HG03108 (cell line): ENCODE data around the gene SYTL1.

Experiments
- ATAC-seq: cut with Tn5 transposase; IDR thresholded peaks from one replicate; pipeline ENCODE4 v1.9.1; 2021; ENCODE audit warnings: moderate library complexity; ENCODE audit not compliant: unreplicated experiment

SYTL1 gene

GRCh38 chr1:27346991-27347624 lies 5.3 kb downstream of the SYTL1 start:
- ATAC-seq: no peak

- no peak for ATAC-seq
Observed at GRCh38 chr1:27348861-27349783, 7.3 kb downstream of the SYTL1 start.

DNA sequence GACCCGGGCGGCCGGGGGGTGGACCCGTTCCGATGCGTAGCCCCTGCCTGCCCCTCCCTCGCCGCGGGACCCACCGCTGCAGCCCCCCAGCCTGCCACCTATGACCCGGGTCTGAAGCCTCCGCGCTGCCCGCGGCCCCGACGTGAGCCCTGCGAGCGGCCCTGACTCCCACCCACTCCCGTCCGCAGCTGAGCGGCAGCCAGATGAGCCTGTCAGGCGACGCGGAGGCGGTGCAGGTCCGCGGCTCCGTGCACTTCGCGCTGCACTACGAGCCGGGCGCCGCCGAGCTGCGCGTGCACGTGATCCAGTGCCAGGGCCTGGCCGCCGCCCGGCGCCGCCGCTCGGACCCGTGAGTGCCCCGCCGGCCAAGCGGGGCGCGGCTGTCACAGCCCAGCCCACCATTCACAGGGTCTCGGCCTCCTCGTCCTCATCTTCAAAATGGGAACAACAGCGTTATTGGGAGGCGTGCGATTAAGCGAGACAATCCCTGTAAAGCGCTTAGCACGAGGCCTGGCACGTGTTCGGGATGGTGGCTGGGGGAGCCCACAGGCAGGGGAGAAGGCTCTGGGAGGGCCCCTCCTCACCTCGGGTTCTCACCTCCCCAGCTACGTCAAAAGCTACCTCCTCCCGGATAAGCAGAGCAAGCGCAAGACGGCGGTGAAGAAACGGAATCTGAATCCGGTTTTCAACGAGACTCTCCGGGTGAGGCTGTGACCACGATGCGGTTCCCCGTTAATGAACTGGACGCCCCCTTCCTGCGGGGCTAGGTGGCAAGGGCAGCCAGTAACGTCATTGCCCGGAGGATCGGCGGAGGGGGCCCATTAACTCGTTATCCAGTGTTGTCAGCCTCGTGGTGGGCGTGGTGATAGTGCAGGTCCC lies 8.2 kb downstream of the SYTL1 start:
- ATAC-seq: no peak

DNA sequence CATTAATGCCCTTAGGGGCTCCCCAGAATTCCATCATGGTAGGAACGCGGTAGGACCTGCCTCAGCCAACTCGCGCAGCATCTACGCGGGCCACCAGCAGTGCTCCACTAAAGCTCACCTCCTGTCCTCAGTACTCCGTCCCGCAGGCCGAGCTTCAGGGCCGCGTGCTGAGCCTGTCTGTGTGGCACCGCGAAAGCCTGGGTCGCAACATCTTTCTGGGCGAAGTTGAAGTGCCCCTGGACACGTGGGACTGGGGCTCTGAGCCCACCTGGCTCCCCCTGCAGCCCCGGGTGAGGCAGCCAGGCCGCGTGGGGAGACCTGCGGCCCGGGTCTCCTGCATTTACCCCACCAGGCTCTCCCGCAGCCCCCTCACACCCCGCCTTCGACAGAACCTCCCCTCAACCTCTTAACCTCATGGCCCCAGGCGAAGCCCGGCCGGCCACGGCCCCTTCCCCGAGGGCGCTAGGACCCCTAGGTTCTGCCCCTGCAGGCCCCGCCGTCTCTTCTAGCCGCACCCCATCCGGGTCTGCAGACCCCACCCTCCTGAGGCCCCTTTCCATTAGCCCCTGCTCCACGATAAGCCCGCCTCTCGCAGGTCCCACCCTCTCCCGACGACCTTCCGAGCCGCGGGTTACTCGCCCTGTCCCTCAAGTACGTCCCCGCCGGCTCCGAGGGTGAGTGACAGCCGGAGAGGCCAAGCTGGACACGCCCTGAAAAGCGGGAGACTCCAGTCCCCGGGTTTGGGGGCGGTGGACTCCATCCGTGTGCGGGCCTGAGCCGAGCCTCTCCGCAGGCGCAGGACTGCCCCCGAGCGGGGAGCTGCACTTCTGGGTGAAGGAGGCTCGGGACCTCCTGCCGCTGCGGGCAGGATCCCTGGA lies 9.1 kb downstream of the SYTL1 start:
- no peak for ATAC-seq

- no peak for ATAC-seq
Observed at GRCh38 chr1:27351541-27352107, 9.8 kb downstream of the SYTL1 start.

- no peak for ATAC-seq
Observed at GRCh38 chr1:27353166-27353565, 11.3 kb downstream of the SYTL1 start.

DNA sequence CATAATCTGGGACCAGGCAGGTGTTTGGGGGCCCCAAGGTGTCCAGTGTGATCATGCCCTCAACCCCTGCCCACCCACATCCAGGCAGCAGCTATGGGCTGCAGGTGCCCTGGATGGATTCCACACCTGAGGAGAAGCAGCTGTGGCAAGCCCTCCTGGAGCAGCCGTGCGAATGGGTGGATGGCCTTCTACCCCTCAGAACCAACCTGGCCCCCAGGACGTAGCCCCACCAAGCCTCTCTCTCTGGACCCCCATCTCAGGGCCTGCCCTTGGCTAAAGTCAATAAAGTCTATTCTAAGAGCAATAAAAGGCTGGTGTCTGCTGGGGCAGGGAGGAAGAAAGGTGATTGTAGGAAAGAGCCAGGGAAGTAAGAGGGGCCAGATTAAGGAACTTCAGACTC lies 11.8 kb downstream of the SYTL1 start:
- ATAC-seq: no peak

DNA sequence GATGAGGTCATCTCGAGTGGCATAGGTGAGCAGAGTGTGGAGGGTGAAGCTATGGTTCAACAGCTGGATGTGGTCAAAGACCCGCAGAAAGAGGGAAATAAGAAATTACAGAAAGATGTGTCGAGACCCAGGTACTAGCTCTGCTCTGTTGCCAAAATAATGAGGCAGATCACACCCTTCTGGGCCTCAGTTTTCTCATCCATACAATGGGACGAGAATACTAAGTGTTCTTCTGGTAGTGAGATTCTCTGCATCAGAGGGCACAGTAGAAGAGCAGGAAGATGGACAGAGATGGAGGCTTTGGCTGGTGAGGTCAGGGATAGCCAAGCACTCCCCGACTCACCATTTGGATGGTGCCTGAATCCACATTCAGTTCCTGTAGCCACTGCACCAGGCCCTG lies 13.9 kb downstream of the SYTL1 start:
- ATAC-seq: no peak

DNA sequence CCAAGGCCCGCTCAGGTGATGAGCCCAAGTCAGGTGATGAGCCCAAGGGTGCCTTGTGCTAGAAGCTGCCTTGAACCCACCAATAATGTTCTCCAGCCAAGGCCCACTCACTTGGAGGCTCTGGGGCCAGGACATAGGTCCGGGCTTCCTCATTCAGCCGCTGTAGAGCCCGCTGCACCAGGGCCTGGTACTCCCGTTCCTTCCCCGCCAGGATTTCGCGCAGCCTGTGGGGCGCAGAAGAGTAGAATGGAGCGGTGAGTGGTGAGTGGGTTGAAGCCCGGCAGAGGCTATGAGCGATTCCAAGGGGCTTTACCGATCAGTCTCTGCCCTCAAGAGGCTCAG lies 14.4 kb downstream of the SYTL1 start:
- ATAC-seq: no peak

- ATAC-seq: no peak
Observed at GRCh38 chr1:27356619-27357280, 14.9 kb downstream of the SYTL1 start.

GRCh38 chr1:27357281-27358037 lies 15.6 kb downstream of the SYTL1 start:
- peak; percentile 40 for ATAC-seq

- ATAC-seq: no peak
Observed at GRCh38 chr1:27358038-27358927, 16.5 kb downstream of the SYTL1 start.

- no peak for ATAC-seq
Observed at GRCh38 chr1:27358928-27359313, 17.1 kb downstream of the SYTL1 start.

- ATAC-seq: no peak
Observed at GRCh38 chr1:27359822-27360158, 18.0 kb downstream of the SYTL1 start.

DNA sequence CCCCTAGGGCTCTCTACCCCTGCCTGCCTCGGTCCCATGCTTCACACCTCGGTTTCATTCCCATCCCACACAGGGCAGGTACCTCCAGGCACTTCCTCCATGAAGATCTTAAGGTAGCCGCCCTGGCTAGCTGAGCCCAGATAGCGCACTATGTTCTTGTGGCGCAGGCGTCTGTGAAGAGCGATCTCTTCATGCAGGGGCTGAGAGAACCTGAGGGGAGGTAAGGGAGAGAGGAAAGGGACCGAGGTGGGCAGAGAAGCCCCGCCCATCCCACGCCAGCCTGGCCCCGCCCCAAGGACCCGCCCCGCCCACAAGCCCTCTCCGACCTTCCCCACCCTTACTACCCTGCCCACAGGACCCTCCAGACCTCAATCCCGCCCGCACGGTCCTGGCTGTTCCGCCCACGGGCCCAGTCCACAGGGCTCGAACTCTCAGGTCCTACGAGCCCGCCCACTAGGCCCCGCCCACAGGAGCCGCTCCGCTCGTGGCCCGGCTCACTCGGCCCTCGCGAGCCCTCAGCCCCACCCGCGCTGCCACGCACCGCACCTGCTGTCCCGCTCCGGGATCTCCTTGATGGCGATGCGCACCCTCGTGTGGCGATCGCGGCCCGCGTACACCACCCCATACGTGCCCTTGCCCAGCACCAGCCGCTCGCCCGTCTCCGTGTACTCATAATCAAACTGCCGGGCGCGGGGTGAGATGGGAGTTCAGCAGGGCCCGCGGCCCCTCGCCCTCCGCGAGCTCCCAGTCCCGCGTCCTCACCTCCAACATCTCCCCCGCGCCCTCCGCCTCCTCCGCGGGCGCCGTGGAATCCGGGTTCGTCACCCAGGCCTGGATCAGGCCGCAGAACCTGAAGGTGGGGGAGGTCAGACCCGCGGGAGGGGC lies 18.6 kb downstream of the SYTL1 start:
- no peak for ATAC-seq

- no peak for ATAC-seq
Observed at GRCh38 chr1:27361044-27361402, 19.2 kb downstream of the SYTL1 start.

DNA sequence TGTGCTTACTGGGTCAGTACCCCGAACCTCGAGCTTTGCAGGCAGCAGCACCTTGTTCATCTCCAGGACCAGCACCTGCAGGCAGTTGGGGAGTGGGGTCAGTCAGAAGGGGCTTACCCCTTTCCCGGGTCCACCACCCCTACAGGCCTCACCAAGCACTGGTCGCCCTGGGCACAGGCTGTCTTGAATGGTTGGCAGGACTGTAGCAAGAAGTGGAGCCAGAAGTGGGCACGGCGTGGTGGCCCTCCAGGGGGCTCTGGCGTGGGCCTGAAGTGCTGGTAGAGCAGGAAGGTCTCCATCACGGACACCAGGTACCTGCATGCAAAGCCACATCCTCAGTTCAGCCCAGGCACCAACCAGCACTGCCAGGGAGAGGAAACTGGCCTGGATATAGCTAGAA lies 19.7 kb downstream of the SYTL1 start:
- no peak for ATAC-seq
